HEK293 (cell line): ENCODE data around the gene TRAPPC8.
A peak's percentile ranks its signal among the peaks of the same experiment; 100 is the strongest.

Source experiments
- FEZF1 ChIP-seq: fragments of 450-650 bp; formaldehyde crosslinking; IDR thresholded peaks from 2 replicates; pipeline ENCODE4 v1.5.1; 2016; ENCODE audit warnings: missing biosample characterization, missing genetic modification characterization
- GLIS1 ChIP-seq: fragments of 450-650 bp; formaldehyde crosslinking; IDR thresholded peaks from 2 replicates; pipeline ENCODE4 v1.5.1; 2016; ENCODE audit warnings: missing biosample characterization, missing genetic modification characterization
- GLIS2 ChIP-seq: fragments of 450-650 bp; formaldehyde crosslinking; IDR thresholded peaks from 2 replicates; pipeline ENCODE4 v1.5.1; 2016; ENCODE audit warnings: missing biosample characterization, missing genetic modification characterization
- KLF10 ChIP-seq: fragments of 450-650 bp; IDR thresholded peaks from 2 replicates; pipeline ENCODE4 v1.5.1; 2018; ENCODE audit warnings: missing biosample characterization, mild to moderate bottlenecking, missing genetic modification characterization
- ZFHX2 ChIP-seq: fragments of 450-650 bp; formaldehyde crosslinking; conservative IDR thresholded peaks from 2 replicates; pipeline ENCODE4 v1.5.1; 2016; ENCODE audit warnings: missing biosample characterization, missing genetic modification characterization
- ZFP37 ChIP-seq: fragments of 450-650 bp; formaldehyde crosslinking; IDR thresholded peaks from 2 replicates; pipeline ENCODE4 v1.5.1; 2016; ENCODE audit warnings: missing biosample characterization, missing genetic modification characterization
- ZNF138 ChIP-seq: fragments of 450-650 bp; formaldehyde crosslinking; IDR thresholded peaks from 2 replicates; pipeline ENCODE4 v1.5.1; 2016; ENCODE audit warnings: missing biosample characterization, missing genetic modification characterization, borderline replicate concordance
- ZNF211 ChIP-seq: fragments of 450-650 bp; formaldehyde crosslinking; IDR thresholded peaks from 2 replicates; pipeline ENCODE4 v1.5.1; 2016; ENCODE audit warnings: low read depth, missing biosample characterization, missing genetic modification characterization
- ZNF433 ChIP-seq: fragments of 450-650 bp; formaldehyde crosslinking; IDR thresholded peaks from 2 replicates; pipeline ENCODE4 v1.5.1; 2016; ENCODE audit warnings: missing biosample characterization, missing genetic modification characterization, low read depth
- ZNF510 ChIP-seq: fragments of 450-650 bp; formaldehyde crosslinking; IDR thresholded peaks from 2 replicates; pipeline ENCODE4 v1.5.1; 2018; ENCODE audit warnings: mild to moderate bottlenecking, missing genetic modification characterization, missing biosample characterization; ENCODE audit not compliant: insufficient replicate concordance
- ZNF544 ChIP-seq: fragments of 450-650 bp; formaldehyde crosslinking; IDR thresholded peaks from 2 replicates; pipeline ENCODE4 v1.5.0; 2017; ENCODE audit warnings: missing biosample characterization, missing genetic modification characterization
- ZNF548 ChIP-seq: fragments of 450-650 bp; formaldehyde crosslinking; IDR thresholded peaks from 2 replicates; pipeline ENCODE4 v1.5.1; 2016; ENCODE audit warnings: missing biosample characterization, missing genetic modification characterization
- ZNF561 ChIP-seq: fragments of 450-650 bp; IDR thresholded peaks from 2 replicates; pipeline ENCODE4 v1.5.1; 2018; ENCODE audit warnings: missing biosample characterization, missing genetic modification characterization, borderline replicate concordance
- ZXDB ChIP-seq: fragments of 450-650 bp; formaldehyde crosslinking; IDR thresholded peaks from 2 replicates; pipeline ENCODE4 v1.5.1; 2016; ENCODE audit warnings: missing biosample characterization, missing genetic modification characterization
- TF ChIP-seq, protein P1 (sequence below): fragments of 450-650 bp; formaldehyde crosslinking; IDR thresholded peaks from 2 replicates; pipeline ENCODE4 v1.5.1; 2016; ENCODE audit warnings: missing biosample characterization, missing genetic modification characterization, borderline replicate concordance
- TF ChIP-seq, protein P2 (sequence below): fragments of 450-650 bp; formaldehyde crosslinking; IDR thresholded peaks from 2 replicates; pipeline ENCODE4 v1.5.1; 2016; ENCODE audit warnings: missing biosample characterization, missing genetic modification characterization
- TF ChIP-seq, protein P3 (sequence below): fragments of 450-650 bp; formaldehyde crosslinking; IDR thresholded peaks from 2 replicates; pipeline ENCODE4 v1.5.1; 2016; ENCODE audit warnings: missing biosample characterization, missing genetic modification characterization, low read depth
- TF ChIP-seq, protein P4 (sequence below): fragments of 450-650 bp; formaldehyde crosslinking; IDR thresholded peaks from 2 replicates; pipeline ENCODE4 v1.5.1; 2017; ENCODE audit warnings: missing biosample characterization, missing genetic modification characterization

The TRAPPC8 gene

DNA sequence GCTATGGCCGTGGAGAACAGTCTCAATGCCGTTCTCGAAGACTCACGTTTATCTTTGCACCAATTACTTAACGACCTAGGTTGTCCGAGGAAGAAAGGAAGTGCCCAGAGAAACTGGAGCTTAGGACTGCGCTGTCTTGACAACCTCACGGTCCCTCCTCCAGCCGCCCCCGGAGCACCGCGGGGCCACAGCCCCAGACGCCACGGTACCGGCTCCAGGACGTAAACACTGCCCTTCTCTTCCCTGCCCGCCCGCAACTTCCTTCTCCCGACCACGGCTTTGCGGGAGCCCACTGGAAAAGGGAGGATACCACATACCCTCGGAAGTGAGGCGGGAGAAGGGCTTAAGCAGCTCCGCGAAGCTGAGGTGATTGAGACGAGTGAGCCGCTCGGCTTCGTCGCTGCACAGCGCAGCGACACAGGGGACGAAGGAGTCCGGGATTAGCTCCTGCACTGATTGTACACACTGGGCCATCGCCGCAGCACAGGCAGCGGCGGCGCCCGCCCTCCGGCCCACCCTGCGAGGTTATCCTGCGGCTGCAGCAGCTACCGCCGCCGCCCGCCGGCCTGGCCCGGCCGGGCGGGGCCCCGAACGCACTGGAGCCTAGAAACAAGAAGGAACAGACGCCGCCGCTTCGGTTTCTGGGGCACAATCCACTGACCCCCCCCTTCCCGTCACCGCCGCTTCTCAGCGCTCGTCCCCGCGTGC is 483 bp downstream of the TRAPPC8 start (continued):
- no peak for TF ChIP-seq FEZF1 (tag by site-specific recombination)
- no peak for TF ChIP-seq ZNF548 (tag by site-specific recombination)
- TF ChIP-seq, protein P1, sequence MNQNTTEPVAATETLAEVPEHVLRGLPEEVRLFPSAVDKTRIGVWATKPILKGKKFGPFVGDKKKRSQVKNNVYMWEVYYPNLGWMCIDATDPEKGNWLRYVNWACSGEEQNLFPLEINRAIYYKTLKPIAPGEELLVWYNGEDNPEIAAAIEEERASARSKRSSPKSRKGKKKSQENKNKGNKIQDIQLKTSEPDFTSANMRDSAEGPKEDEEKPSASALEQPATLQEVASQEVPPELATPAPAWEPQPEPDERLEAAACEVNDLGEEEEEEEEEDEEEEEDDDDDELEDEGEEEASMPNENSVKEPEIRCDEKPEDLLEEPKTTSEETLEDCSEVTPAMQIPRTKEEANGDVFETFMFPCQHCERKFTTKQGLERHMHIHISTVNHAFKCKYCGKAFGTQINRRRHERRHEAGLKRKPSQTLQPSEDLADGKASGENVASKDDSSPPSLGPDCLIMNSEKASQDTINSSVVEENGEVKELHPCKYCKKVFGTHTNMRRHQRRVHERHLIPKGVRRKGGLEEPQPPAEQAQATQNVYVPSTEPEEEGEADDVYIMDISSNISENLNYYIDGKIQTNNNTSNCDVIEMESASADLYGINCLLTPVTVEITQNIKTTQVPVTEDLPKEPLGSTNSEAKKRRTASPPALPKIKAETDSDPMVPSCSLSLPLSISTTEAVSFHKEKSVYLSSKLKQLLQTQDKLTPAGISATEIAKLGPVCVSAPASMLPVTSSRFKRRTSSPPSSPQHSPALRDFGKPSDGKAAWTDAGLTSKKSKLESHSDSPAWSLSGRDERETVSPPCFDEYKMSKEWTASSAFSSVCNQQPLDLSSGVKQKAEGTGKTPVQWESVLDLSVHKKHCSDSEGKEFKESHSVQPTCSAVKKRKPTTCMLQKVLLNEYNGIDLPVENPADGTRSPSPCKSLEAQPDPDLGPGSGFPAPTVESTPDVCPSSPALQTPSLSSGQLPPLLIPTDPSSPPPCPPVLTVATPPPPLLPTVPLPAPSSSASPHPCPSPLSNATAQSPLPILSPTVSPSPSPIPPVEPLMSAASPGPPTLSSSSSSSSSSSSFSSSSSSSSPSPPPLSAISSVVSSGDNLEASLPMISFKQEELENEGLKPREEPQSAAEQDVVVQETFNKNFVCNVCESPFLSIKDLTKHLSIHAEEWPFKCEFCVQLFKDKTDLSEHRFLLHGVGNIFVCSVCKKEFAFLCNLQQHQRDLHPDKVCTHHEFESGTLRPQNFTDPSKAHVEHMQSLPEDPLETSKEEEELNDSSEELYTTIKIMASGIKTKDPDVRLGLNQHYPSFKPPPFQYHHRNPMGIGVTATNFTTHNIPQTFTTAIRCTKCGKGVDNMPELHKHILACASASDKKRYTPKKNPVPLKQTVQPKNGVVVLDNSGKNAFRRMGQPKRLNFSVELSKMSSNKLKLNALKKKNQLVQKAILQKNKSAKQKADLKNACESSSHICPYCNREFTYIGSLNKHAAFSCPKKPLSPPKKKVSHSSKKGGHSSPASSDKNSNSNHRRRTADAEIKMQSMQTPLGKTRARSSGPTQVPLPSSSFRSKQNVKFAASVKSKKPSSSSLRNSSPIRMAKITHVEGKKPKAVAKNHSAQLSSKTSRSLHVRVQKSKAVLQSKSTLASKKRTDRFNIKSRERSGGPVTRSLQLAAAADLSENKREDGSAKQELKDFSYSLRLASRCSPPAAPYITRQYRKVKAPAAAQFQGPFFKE = no peak
- TF ChIP-seq GLIS2 (tag by site-specific recombination) = no peak
- TF ChIP-seq GLIS1 (tag by site-specific recombination) = peak; percentile 7; the same call in 1 of the 2 replicates
- TF ChIP-seq KLF10 (tag by site-specific recombination) = no peak
- TF ChIP-seq ZFHX2 (tag by site-specific recombination) = peak; percentile 69
- TF ChIP-seq, protein P2, sequence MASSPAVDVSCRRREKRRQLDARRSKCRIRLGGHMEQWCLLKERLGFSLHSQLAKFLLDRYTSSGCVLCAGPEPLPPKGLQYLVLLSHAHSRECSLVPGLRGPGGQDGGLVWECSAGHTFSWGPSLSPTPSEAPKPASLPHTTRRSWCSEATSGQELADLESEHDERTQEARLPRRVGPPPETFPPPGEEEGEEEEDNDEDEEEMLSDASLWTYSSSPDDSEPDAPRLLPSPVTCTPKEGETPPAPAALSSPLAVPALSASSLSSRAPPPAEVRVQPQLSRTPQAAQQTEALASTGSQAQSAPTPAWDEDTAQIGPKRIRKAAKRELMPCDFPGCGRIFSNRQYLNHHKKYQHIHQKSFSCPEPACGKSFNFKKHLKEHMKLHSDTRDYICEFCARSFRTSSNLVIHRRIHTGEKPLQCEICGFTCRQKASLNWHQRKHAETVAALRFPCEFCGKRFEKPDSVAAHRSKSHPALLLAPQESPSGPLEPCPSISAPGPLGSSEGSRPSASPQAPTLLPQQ (tag by site-specific recombination) = no peak
- TF ChIP-seq ZNF433 (tag by site-specific recombination) = no peak
- TF ChIP-seq ZNF561 (tag by site-specific recombination) = 0 out of 2 replicates have a peak, but pooled peaks have one; percentile 44
- TF ChIP-seq ZFP37 (tag by site-specific recombination) = peak; percentile 64; the same call in 1 of the 2 replicates
- no peak for TF ChIP-seq ZNF510 (tag by site-specific recombination)
- no peak for TF ChIP-seq ZNF138 (tag by site-specific recombination)
- no peak for TF ChIP-seq ZNF211
- TF ChIP-seq, protein P3, sequence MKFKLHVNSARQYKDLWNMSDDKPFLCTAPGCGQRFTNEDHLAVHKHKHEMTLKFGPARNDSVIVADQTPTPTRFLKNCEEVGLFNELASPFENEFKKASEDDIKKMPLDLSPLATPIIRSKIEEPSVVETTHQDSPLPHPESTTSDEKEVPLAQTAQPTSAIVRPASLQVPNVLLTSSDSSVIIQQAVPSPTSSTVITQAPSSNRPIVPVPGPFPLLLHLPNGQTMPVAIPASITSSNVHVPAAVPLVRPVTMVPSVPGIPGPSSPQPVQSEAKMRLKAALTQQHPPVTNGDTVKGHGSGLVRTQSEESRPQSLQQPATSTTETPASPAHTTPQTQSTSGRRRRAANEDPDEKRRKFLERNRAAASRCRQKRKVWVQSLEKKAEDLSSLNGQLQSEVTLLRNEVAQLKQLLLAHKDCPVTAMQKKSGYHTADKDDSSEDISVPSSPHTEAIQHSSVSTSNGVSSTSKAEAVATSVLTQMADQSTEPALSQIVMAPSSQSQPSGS = no peak
- TF ChIP-seq ZXDB (tag by site-specific recombination) = no peak
- no peak for TF ChIP-seq ZNF544 (tag by site-specific recombination)
- TF ChIP-seq, protein P4, sequence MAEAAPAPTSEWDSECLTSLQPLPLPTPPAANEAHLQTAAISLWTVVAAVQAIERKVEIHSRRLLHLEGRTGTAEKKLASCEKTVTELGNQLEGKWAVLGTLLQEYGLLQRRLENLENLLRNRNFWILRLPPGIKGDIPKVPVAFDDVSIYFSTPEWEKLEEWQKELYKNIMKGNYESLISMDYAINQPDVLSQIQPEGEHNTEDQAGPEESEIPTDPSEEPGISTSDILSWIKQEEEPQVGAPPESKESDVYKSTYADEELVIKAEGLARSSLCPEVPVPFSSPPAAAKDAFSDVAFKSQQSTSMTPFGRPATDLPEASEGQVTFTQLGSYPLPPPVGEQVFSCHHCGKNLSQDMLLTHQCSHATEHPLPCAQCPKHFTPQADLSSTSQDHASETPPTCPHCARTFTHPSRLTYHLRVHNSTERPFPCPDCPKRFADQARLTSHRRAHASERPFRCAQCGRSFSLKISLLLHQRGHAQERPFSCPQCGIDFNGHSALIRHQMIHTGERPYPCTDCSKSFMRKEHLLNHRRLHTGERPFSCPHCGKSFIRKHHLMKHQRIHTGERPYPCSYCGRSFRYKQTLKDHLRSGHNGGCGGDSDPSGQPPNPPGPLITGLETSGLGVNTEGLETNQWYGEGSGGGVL (tag by site-specific recombination) = no peak
